MM.1S (cell line): ENCODE results near the gene PRICKLE1.

Source experiments
- CTCF ChIP-seq: fragments of 300-600 bp; sonication (generic); IDR thresholded peaks from 2 replicates; pipeline ENCODE4 v1.5.1; 2016; ENCODE audit warnings: antibody characterized with exemption, low read length, mixed read lengths
- EZH2 ChIP-seq: fragments of 300-600 bp; sonication (generic); optimal IDR thresholded peaks from 2 replicates; pipeline ENCODE3; 2017; ENCODE audit warnings: low read depth, mild to moderate bottlenecking, antibody characterized with exemption, low read length, mixed read lengths

DNA sequence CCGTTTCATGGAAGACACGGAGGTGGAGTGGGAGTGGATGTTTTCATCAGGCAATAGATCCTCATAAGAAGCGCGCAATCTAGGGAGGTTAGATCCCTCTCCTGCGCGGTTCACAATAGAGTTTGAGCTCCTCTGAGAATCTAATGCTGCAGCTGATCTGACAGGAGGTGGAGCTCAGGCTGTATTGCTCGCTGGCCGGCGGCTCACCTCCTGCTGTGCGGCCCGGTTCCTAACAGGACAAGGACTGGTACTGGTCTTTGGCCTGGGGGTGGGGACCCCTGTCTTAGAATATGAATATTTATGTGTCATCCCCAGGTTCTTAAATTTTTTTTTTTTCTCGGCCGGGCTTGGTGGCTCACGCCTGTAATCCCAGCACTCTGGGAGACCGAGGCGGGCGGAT is 36.7 kb downstream of the PRICKLE1 start:
- no peak for TF ChIP-seq CTCF
- no peak for TF ChIP-seq EZH2
